ENCODE measurements around the gene PCDH7. TPM values are rescaled to one million over a fixed set of nuclear protein-coding genes. Genes with fewer than 3 reads are reported as not detected.

PCDH7 gene
- total and polyA plus RNA-seq, 2 of the 4 experiments (the other 2 are of a cell fraction) = 26.5 to 44.1 TPM

GRCh38 chr4:30725562-30725961, 5.4 kb downstream of the PCDH7 start:
- no peak overlapping the region for H2AK5ac ChIP-seq (ENCODE audit: low read depth, low read length)
- intact Hi-C loops (cut with micrococcal nuclease) = no loop called here
- in situ Hi-C loops (cut with MboI; ENCODE audit: low sequenced_read_pairs) = no loop called here
- CTCF ChIA-PET = interaction anchor here (0.6 kb wide), 1 partner anchor 11 kb away, joined by 7 read pairs; no protein-coding TSS in a partner anchor
- no peak overlapping the region for H2BK5ac ChIP-seq (ENCODE audit: low read depth, low read length, poor library complexity, severe bottlenecking)
- no peak overlapping the region for H3K27ac ChIP-seq (ENCODE audit: insufficient read depth, low read length)
- no peak overlapping the region for H3K14ac ChIP-seq (replicated peaks; ENCODE audit: low read depth, low read length)
- H4K5ac ChIP-seq (ENCODE audit: low read depth, low read length) = no peak overlapping the region
- H2BK15ac ChIP-seq (ENCODE audit: low read depth, low read length) = no peak overlapping the region
- dilution Hi-C loops (cut with HindIII; ENCODE audit: low sequenced_read_pairs, unreplicated experiment) = no loop called here
- H4K91ac ChIP-seq (ENCODE audit: insufficient read depth, low read depth, low read length) = no peak overlapping the region
- no peaks in the 10 kb centered on the region for H3K9me3 ChIP-seq (ENCODE audit: control insufficient read depth, insufficient read depth, low read length)
- ATAC-seq (ENCODE audit: low read depth) (no peak), DNase-seq (no peak)
- H3K18ac ChIP-seq (ENCODE audit: low read depth, low read length) = no peak overlapping the region
- no peak overlapping the region for H3K9ac ChIP-seq (ENCODE audit: low read depth, low read length)
- peaks cover 5% of the 10 kb centered on the region; the same call in 1 of the 2 replicates for H3K9me1 ChIP-seq (ENCODE audit: insufficient read depth, low read length)
- H4K8ac ChIP-seq (ENCODE audit: low read depth in 2 of 2, low read length in 2 of 2) = no peak overlapping the region
- no peaks in the 10 kb centered on the region for H3K4me1 ChIP-seq (ENCODE audit: control insufficient read depth, insufficient read depth, low read length)
- POLR2A ChIA-PET (ENCODE audit: unreplicated experiment) = no interaction called here
- TF ChIP-seq CEBPB (IDR thresholded peaks at IDR 0.05; ENCODE audit: low read depth, low read length) = no peak
- TF ChIP-seq MAFK (IDR thresholded peaks at IDR 0.05; ENCODE audit: low read depth, low read length) = no peak
- H3K23ac ChIP-seq (ENCODE audit: low read depth, low read length) = no peak overlapping the region
- H4K20me1 ChIP-seq (ENCODE audit: insufficient read depth, low read length) = peaks cover 8% of the 10 kb centered on the region; the same call in 1 of the 2 replicates
- WGBS, 2 experiments (ENCODE audit: extremely low coverage in 2 of 2, insufficient read length in 1 of 2) = no CpG with 5 or more reads among the region's 2 CpGs
- no peak overlapping the region for H3K4ac ChIP-seq (ENCODE audit: low read depth, low read length)
- H3K27me3 ChIP-seq (ENCODE audit: control insufficient read depth, insufficient read depth, low read length) = no peaks in the 10 kb centered on the region; the same call in 1 of the 2 replicates
- no peaks in the 10 kb centered on the region for H3K36me3 ChIP-seq (ENCODE audit: control insufficient read depth, insufficient read depth, low read length)
- H3K4me3 ChIP-seq (ENCODE audit: insufficient read depth, low read depth, low read length) = peak overlapping the region; percentile 24; the same call in 1 of the 2 replicates
- BruUV-seq (replicated peaks) = no TSS peak
- no peak overlapping the region for H2BK20ac ChIP-seq (ENCODE audit: low read depth, low read length)
- no peak overlapping the region for H2BK120ac ChIP-seq (ENCODE audit: low read depth, low read length)
- peaks cover 4 to 23% of the 10 kb centered on the region in 2 experiments for H3K79me1 ChIP-seq (ENCODE audit: low read depth in 1 of 2, low read length in 2 of 2)
- no peak overlapping the region for H2AFZ ChIP-seq (replicated peaks; ENCODE audit: low read length, poor library complexity)
- peak overlapping the region; percentile 75; the same call in 1 of the 2 replicates for H3K4me2 ChIP-seq (ENCODE audit: low read depth, low read length)
- no peak overlapping the region for H3K56ac ChIP-seq (ENCODE audit: extremely low read depth, insufficient read depth, low read length)
- no peak overlapping the region for H2AK9ac ChIP-seq (replicated peaks; ENCODE audit: low read depth, low read length, poor library complexity)

Measured in IMR-90 (cell line).